ENCODE measurements around the gene PPP1R26.
"Not testable (repeated sequence)": the region's sequence is repeated elsewhere in the genome, so short reads cannot be mapped to it uniquely, and the experiment has no call there.

PPP1R26 gene

DNA sequence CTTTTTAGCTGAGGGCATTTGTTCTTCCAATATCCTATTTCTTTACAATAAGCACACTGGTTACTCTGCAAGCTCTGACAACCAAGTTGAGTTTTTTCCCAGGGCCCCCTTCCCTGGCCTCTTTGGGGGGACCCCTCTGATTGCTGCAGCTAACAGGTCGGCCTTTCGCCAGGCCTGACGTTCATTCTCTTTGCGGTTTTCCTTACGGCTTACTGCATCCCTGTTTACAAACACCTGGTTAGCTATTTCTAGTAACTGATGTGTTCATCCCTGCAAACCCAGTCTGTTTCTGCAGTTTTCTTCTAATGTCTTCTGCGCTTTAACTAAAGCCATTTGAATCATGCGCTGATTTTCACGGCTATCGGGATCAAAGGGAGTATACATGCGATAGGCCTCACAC, 37.5 kb upstream of the PPP1R26 start:
- H2AFZ ChIP-seq (ENCODE audit: low read length), result no peak overlapping the region
- H3K9me2 ChIP-seq (ENCODE audit: low read depth, low read length), result no peaks in the 10 kb centered on the region
- H3K4me1 ChIP-seq (ENCODE audit: insufficient read depth, low read length, severe bottlenecking), result no peaks in the 10 kb centered on the region
- no peaks in the 10 kb centered on the region for H4K20me1 ChIP-seq (ENCODE audit: insufficient read depth, low read length)
- H3K79me2 ChIP-seq (ENCODE audit: insufficient read depth, low read length), result no peaks in the 10 kb centered on the region
- H3F3A ChIP-seq (ENCODE audit: insufficient read depth, low read length), result no peaks in the 10 kb centered on the region
- no peak overlapping the region for H3K9ac ChIP-seq (ENCODE audit: low read length)
- TF ChIP-seq CTCF (IDR thresholded peaks at IDR 0.05; ENCODE audit: low read length), result no peak
- no peak for TF ChIP-seq EZH2 (IDR thresholded peaks at IDR 0.05; ENCODE audit: borderline replicate concordance, low read length)
- no peak overlapping the region for H3K4me2 ChIP-seq (ENCODE audit: low read length)
- H3K4me3 ChIP-seq (ENCODE audit: low read depth, low read length, poor library complexity, severe bottlenecking), result no peak overlapping the region
- H3K36me3 ChIP-seq (ENCODE audit: insufficient read depth, low read length), result no peaks in the 10 kb centered on the region; the same call in 1 of the 2 replicates
- H3K27me3 ChIP-seq (ENCODE audit: insufficient read depth, low read length), result no peaks in the 10 kb centered on the region
- no peaks in the 10 kb centered on the region for H3K9me3 ChIP-seq (ENCODE audit: low read length)
- H3K27ac ChIP-seq (ENCODE audit: low read depth, low read length, poor library complexity, severe bottlenecking), result no peak overlapping the region

DNA sequence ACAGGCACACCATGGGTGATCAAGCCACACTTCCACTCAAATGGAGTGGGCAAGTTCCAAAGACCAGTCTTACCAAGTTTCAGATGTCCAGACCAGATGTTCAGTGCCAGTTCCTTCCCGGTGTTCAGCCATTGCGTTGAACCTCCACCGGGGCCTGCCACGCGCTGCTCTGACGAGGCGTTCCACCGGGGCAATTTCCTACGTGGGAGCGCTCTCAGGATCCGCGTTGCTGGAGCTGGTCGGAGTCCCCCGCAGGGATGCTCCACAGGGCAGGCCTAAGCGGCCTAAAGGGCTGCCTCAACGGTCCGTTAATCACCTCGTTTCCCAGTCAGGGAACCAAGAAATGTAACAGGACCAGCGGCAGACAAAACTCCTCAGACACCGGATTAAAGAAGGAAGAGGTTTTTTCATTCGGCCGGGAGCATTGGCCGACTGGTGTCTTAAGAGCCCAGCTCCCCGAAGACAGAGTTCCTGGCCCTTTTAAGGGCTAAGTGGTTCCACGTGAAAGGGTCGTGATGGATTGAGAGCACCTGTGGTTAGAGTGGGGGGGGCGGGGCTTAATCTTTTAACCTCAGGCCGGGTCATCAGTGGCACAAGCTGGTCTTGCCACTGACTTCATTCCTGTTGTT, 35.7 kb upstream of the PPP1R26 start:
- TF ChIP-seq CTCF (IDR thresholded peaks at IDR 0.05; ENCODE audit: low read length) (no peak), EZH2 (IDR thresholded peaks at IDR 0.05; ENCODE audit: borderline replicate concordance, low read length) (no peak)
- H3K4me1 ChIP-seq (ENCODE audit: insufficient read depth, low read length, severe bottlenecking), result no peaks in the 10 kb centered on the region

DNA sequence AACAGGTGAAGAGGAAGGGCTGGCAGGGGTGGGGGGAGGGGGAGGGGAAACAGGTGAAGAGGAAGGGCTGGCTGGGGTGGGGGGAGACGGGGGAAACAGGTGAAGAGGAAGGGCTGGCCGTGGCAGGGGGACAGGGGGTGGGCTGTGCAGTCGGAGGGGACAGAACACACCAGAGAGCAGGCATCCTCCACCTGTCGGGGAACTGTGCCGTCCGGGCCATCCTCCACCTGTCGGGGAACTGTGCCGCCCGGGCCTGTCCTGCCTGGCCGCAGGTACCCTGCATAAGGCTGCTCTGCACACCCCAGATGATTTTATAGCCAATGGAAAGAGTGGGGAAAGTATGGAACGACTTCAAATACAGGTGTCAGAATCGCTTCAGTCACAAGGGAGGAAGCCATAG, 32.5 kb upstream of the PPP1R26 start:
- Histone ChIP-seq H3K4me3 (ENCODE audit: low read depth, low read length, poor library complexity, severe bottlenecking) (no peak overlapping the region), H3K27me3 (ENCODE audit: insufficient read depth, low read length) (0 out of 2 replicates have a peak, but pooled peaks cover 5% of the 10 kb centered on the region)
- no peak for TF ChIP-seq EZH2 (IDR thresholded peaks at IDR 0.05; ENCODE audit: borderline replicate concordance, low read length)

More for the DNA sequence above, 35.7 kb upstream of the PPP1R26 start:
- no peaks in the 10 kb centered on the region for H3K9me3 ChIP-seq (ENCODE audit: low read length)
- no peaks in the 10 kb centered on the region for H4K20me1 ChIP-seq (ENCODE audit: insufficient read depth, low read length)
- no peak overlapping the region for H3K4me2 ChIP-seq (ENCODE audit: low read length)
- no peak overlapping the region for H3K9ac ChIP-seq (ENCODE audit: low read length)
- H3K9me2 ChIP-seq (ENCODE audit: low read depth, low read length), result no peaks in the 10 kb centered on the region
- no peak overlapping the region for H3K27ac ChIP-seq (ENCODE audit: low read depth, low read length, poor library complexity, severe bottlenecking)
- H3K4me3 ChIP-seq (ENCODE audit: low read depth, low read length, poor library complexity, severe bottlenecking), result no peak overlapping the region
- H2AFZ ChIP-seq (ENCODE audit: low read length), result no peak overlapping the region
- no peaks in the 10 kb centered on the region for H3F3A ChIP-seq (ENCODE audit: insufficient read depth, low read length)
- no peaks in the 10 kb centered on the region for H3K27me3 ChIP-seq (ENCODE audit: insufficient read depth, low read length)
- no peaks in the 10 kb centered on the region for H3K36me3 ChIP-seq (ENCODE audit: insufficient read depth, low read length)
- H3K79me2 ChIP-seq (ENCODE audit: insufficient read depth, low read length), result no peaks in the 10 kb centered on the region

DNA sequence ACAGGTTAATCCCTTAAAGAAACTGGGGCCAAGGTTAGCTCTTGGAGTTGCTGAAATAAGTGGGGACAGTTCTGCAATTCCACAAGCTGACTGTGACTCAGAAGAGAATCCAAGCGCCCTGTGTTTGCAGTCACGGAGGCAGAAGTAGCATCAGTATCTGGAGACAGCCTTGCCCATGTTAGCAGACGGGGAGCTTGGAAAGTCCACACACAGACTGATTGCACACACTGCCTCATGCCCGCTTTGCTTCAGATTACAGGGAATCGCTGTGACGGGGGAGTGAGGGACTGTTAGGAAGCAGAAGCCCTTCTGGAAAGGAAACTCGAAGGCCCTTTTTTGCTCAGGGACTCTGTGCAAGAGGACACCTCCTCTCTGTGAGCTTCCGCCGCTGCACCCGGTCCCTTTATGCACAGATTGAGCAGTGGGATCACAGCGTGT, 30.9 kb upstream of the PPP1R26 start:
- H4K20me1 ChIP-seq (ENCODE audit: insufficient read depth, low read length), result no peaks in the 10 kb centered on the region
- no peaks in the 10 kb centered on the region for H3K36me3 ChIP-seq (ENCODE audit: insufficient read depth, low read length)
- no peaks in the 10 kb centered on the region for H3K79me2 ChIP-seq (ENCODE audit: insufficient read depth, low read length)
- no peaks in the 10 kb centered on the region for H3K9me3 ChIP-seq (ENCODE audit: low read length)
- H3K27me3 ChIP-seq (ENCODE audit: insufficient read depth, low read length), result 0 out of 2 replicates have a peak, but pooled peaks cover 5% of the 10 kb centered on the region
- TF ChIP-seq CTCF (IDR thresholded peaks at IDR 0.05; ENCODE audit: low read length), result no peak
- no peak for TF ChIP-seq EZH2 (IDR thresholded peaks at IDR 0.05; ENCODE audit: borderline replicate concordance, low read length)
- H3K9me2 ChIP-seq (ENCODE audit: low read depth, low read length), result no peaks in the 10 kb centered on the region
- no peak overlapping the region for H3K4me3 ChIP-seq (ENCODE audit: low read depth, low read length, poor library complexity, severe bottlenecking)
- H3K27ac ChIP-seq (ENCODE audit: low read depth, low read length, poor library complexity, severe bottlenecking), result no peak overlapping the region
- H3K4me1 ChIP-seq (ENCODE audit: insufficient read depth, low read length, severe bottlenecking), result no peaks in the 10 kb centered on the region
- no peak overlapping the region for H3K4me2 ChIP-seq (ENCODE audit: low read length)
- H2AFZ ChIP-seq (ENCODE audit: low read length), result no peak overlapping the region
- H3K9ac ChIP-seq (ENCODE audit: low read length), result no peak overlapping the region
- H3F3A ChIP-seq (ENCODE audit: insufficient read depth, low read length), result no peaks in the 10 kb centered on the region

More for the DNA sequence above, 32.5 kb upstream of the PPP1R26 start:
- Histone ChIP-seq H3K36me3 (ENCODE audit: insufficient read depth, low read length) (no peaks in the 10 kb centered on the region), H3K79me2 (ENCODE audit: insufficient read depth, low read length) (no peaks in the 10 kb centered on the region), H3K27ac (ENCODE audit: low read depth, low read length, poor library complexity, severe bottlenecking) (no peak overlapping the region), H4K20me1 (ENCODE audit: insufficient read depth, low read length) (no peaks in the 10 kb centered on the region), H3F3A (ENCODE audit: insufficient read depth, low read length) (no peaks in the 10 kb centered on the region), H3K9ac (ENCODE audit: low read length) (no peak overlapping the region), H2AFZ (ENCODE audit: low read length) (no peak overlapping the region), H3K4me2 (ENCODE audit: low read length) (no peak overlapping the region), H3K9me3 (ENCODE audit: low read length) (no peaks in the 10 kb centered on the region), H3K4me1 (ENCODE audit: insufficient read depth, low read length, severe bottlenecking) (no peaks in the 10 kb centered on the region), H3K9me2 (ENCODE audit: low read depth, low read length) (no peaks in the 10 kb centered on the region)

GRCh38 chr9:135449532-135449931, 30.1 kb upstream of the PPP1R26 start:
- H3K9me2 ChIP-seq (ENCODE audit: low read depth, low read length); H3K9ac ChIP-seq (ENCODE audit: low read length); H4K20me1 ChIP-seq (ENCODE audit: insufficient read depth, low read length); H3K4me2 ChIP-seq (ENCODE audit: low read length); H3K36me3 ChIP-seq (ENCODE audit: insufficient read depth, low read length); H3K27ac ChIP-seq (ENCODE audit: low read depth, low read length, poor library complexity, severe bottlenecking); H3K4me1 ChIP-seq (ENCODE audit: insufficient read depth, low read length, severe bottlenecking); H3K79me2 ChIP-seq (ENCODE audit: insufficient read depth, low read length); H2AFZ ChIP-seq (ENCODE audit: low read length); H3K4me3 ChIP-seq (ENCODE audit: low read depth, low read length, poor library complexity, severe bottlenecking); H3K9me3 ChIP-seq (ENCODE audit: low read length); H3F3A ChIP-seq (ENCODE audit: insufficient read depth, low read length); H3K27me3 ChIP-seq (ENCODE audit: insufficient read depth, low read length): not testable (repeated sequence)
